Measurements from ENCODE around the gene DIDO1. TPM values are rescaled to one million over a fixed set of nuclear protein-coding genes. Genes with fewer than 3 reads are reported as not detected.

Gene DIDO1
- polyA plus RNA-seq, 1 of the 3 experiments (the other 2 are of a cell fraction) = 14.7 TPM

DNA sequence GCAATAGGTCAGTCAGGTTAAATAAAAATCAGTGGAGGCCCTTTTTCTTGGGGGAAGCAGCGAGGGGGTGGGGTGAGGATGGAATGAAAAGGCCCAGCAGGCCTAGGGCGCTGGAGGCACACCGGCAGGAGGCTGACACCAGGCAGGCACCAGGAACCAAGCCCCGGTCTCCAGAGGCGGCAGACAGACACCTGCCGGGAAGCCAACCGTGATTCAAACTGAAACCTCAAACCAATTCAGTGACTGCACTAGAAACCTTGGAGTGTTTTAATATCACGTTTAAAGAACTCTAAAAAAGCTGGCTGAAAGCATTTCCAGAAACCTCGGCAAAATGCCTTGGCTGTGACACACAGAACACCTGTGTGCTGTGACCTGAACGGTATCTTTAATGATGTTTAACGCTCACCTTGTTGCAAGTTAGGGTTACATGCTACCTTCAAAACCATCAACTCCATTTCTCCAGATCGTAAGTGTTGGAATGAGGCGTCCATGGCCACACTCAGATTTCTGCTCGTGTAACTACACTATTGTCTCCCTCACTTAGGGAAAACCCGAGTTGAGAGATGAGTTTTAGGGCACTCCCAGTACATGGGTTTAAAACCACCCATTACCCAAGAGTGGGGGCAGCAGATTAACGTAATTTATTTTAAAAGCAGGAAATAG is 27.2 kb downstream of the DIDO1 start:
- Histone ChIP-seq H3K27me3 (ENCODE audit: insufficient read depth) (no peaks in the 10 kb centered on the region), H3F3A (replicated peaks; ENCODE audit: insufficient read depth) (peaks cover 23% of the 10 kb centered on the region), H3K27ac (ENCODE audit: low read depth in 2 of 2, low read length in 1 of 2) (no peak overlapping the region; a peak in 1 of 4 replicates), H3K4me1 (ENCODE audit: control insufficient read depth in 1 of 2, insufficient read depth in 2 of 2, low read depth in 1 of 2, low read length in 1 of 2) (peaks cover 4 to 15% of the 10 kb centered on the region in 2 experiments; a peak in 2 of 4 replicates), H3K9me3 (no peaks in the 10 kb centered on the region), H3K36me3 (replicated peaks in 1 of 2; ENCODE audit: control insufficient read depth in 1 of 2, insufficient read depth in 2 of 2, low read length in 1 of 2) (peaks cover 24 to 71% of the 10 kb centered on the region in 2 experiments), H3K9me2 (no peaks in the 10 kb centered on the region), H3K4me2 (no peak overlapping the region), H3K79me2 (ENCODE audit: insufficient read depth) (peaks cover 17% of the 10 kb centered on the region; the same call in 1 of the 2 replicates), H3K9ac (no peak overlapping the region), H4K20me1 (ENCODE audit: insufficient read depth) (peaks cover 11% of the 10 kb centered on the region; the same call in 1 of the 2 replicates), H2AFZ (ENCODE audit: low read depth) (no peak overlapping the region), H3K4me3 (ENCODE audit: low read depth in 2 of 2, low read length in 1 of 2) (no peak overlapping the region)
- DNase-seq = no peak
- TF ChIP-seq POLR2AphosphoS5 (IDR thresholded peaks at IDR 0.05; ENCODE audit: low read depth, low read length) (0 out of 2 replicates have a peak, but pooled peaks have one; percentile 18), FOSL2 (IDR thresholded peaks at IDR 0.05; ENCODE audit: borderline replicate concordance, low read depth) (no peak), MXI1 (IDR thresholded peaks at IDR 0.05; ENCODE audit: low read depth, low read length) (no peak), EP300 (IDR thresholded peaks at IDR 0.05; ENCODE audit: borderline replicate concordance in 1 of 2, low read depth in 1 of 2, low read length in 1 of 2) (no peak), CHD2 (IDR thresholded peaks at IDR 0.05; ENCODE audit: low read length, partially characterized antibody) (no peak)
- 94% methylated on average over 16 of the region's 16 CpGs for WGBS (ENCODE audit: low lambda C conversion rate)
- CTCF ChIA-PET = interaction anchor here (0.7 to 9.8 kb wide), 22 partner anchors 11 to 844 kb away, joined by 3 to 181 read pairs (median 6); partner anchors contain the start of genes DIDO1 and GID8
- POLR2A ChIA-PET = no interaction called here

DNA sequence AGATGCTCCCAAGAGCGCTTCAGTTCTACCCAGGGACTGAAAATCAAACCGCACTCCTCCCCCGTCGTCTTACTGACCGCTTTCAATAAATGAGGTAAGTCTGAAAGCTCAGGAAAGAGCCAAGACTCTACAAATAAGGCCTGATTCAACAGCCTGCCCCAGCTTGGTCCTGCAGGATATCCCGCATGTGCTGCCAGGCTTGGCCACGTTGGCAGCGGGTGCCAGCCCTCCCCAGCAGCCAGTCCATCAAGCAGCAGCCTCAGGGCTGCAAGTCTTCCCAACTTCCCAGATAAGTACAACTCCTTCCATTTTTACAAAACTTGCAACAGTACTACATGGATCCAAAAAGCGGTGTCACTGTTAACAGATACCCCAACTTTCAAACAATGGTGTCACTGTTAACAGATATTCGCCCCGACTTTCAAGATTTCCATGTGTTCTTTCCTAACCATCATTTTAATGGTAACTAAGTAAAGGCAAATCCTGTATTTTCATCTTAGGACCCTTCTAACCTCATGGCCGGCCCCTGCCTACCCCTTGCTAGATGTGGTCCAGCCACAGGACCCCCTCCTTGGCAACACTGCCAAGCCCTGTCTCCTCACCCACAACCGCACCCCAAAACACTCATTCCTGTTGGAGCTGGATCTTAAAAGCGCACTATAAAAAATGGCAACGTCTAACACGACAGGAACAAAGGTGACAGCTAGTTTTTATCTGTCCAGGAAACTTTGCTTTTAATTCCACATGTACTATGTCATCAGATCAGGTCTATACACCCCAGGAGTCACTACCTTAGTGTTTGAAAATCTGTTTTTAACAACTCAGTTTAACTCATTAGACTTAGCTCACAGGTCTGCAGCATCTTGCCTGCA is 28.0 kb downstream of the DIDO1 start:
- CTCF ChIA-PET = interaction anchor here (0.7 to 9.8 kb wide), 11 partner anchors 10 to 843 kb away, joined by 3 to 181 read pairs (median 6); no protein-coding TSS in a partner anchor
- Histone ChIP-seq H3K36me3 (replicated peaks in 1 of 2; ENCODE audit: control insufficient read depth in 1 of 2, insufficient read depth in 2 of 2, low read length in 1 of 2) (peaks cover 28 to 71% of the 10 kb centered on the region in 2 experiments), H3K27ac (ENCODE audit: low read depth in 2 of 2, low read length in 1 of 2) (no peak overlapping the region; a peak in 1 of 4 replicates), H2AFZ (ENCODE audit: low read depth) (no peak overlapping the region), H3K9me3 (no peaks in the 10 kb centered on the region), H3K4me2 (no peak overlapping the region), H4K20me1 (ENCODE audit: insufficient read depth) (peaks cover 6% of the 10 kb centered on the region; the same call in 1 of the 2 replicates), H3K9ac (no peak overlapping the region), H3F3A (replicated peaks; ENCODE audit: insufficient read depth) (peaks cover 25% of the 10 kb centered on the region), H3K4me3 (ENCODE audit: low read depth in 2 of 2, low read length in 1 of 2) (no peak overlapping the region), H3K9me2 (no peaks in the 10 kb centered on the region), H3K27me3 (ENCODE audit: insufficient read depth) (no peaks in the 10 kb centered on the region), H3K79me2 (ENCODE audit: insufficient read depth) (peaks cover 13% of the 10 kb centered on the region; the same call in 1 of the 2 replicates), H3K4me1 (ENCODE audit: control insufficient read depth in 1 of 2, insufficient read depth in 2 of 2, low read depth in 1 of 2, low read length in 1 of 2) (peaks cover 4 to 15% of the 10 kb centered on the region in 2 experiments; a peak in 2 of 4 replicates)
- 99% methylated on average over 15 of the region's 16 CpGs for WGBS (ENCODE audit: low lambda C conversion rate)
- TF ChIP-seq EZH2phosphoT487 (IDR thresholded peaks at IDR 0.05; ENCODE audit: borderline replicate concordance, low read depth) = no peak
- TF ChIP-seq NRF1 (IDR thresholded peaks at IDR 0.05; ENCODE audit: low read depth, low read length) = no peak
- no peak for TF ChIP-seq ELF1 (IDR thresholded peaks at IDR 0.05)
- no peak for TF ChIP-seq RAD21 (IDR thresholded peaks at IDR 0.05; ENCODE audit: low read length)
- TF ChIP-seq POLR2AphosphoS5 (IDR thresholded peaks at IDR 0.05; ENCODE audit: low read depth, low read length) = no peak
- no peak for TF ChIP-seq TAF1 (IDR thresholded peaks at IDR 0.05; ENCODE audit: borderline replicate concordance, low read depth, low read length)
- TF ChIP-seq, protein P1, sequence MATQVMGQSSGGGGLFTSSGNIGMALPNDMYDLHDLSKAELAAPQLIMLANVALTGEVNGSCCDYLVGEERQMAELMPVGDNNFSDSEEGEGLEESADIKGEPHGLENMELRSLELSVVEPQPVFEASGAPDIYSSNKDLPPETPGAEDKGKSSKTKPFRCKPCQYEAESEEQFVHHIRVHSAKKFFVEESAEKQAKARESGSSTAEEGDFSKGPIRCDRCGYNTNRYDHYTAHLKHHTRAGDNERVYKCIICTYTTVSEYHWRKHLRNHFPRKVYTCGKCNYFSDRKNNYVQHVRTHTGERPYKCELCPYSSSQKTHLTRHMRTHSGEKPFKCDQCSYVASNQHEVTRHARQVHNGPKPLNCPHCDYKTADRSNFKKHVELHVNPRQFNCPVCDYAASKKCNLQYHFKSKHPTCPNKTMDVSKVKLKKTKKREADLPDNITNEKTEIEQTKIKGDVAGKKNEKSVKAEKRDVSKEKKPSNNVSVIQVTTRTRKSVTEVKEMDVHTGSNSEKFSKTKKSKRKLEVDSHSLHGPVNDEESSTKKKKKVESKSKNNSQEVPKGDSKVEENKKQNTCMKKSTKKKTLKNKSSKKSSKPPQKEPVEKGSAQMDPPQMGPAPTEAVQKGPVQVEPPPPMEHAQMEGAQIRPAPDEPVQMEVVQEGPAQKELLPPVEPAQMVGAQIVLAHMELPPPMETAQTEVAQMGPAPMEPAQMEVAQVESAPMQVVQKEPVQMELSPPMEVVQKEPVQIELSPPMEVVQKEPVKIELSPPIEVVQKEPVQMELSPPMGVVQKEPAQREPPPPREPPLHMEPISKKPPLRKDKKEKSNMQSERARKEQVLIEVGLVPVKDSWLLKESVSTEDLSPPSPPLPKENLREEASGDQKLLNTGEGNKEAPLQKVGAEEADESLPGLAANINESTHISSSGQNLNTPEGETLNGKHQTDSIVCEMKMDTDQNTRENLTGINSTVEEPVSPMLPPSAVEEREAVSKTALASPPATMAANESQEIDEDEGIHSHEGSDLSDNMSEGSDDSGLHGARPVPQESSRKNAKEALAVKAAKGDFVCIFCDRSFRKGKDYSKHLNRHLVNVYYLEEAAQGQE (IDR thresholded peaks at IDR 0.05; ENCODE audit: low read depth, low read length) = no peak
- TF ChIP-seq, protein P2, sequence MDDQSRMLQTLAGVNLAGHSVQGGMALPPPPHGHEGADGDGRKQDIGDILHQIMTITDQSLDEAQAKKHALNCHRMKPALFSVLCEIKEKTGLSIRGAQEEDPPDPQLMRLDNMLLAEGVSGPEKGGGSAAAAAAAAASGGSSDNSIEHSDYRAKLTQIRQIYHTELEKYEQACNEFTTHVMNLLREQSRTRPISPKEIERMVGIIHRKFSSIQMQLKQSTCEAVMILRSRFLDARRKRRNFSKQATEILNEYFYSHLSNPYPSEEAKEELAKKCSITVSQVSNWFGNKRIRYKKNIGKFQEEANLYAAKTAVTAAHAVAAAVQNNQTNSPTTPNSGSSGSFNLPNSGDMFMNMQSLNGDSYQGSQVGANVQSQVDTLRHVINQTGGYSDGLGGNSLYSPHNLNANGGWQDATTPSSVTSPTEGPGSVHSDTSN (IDR thresholded peaks at IDR 0.05) = no peak
- TF ChIP-seq, protein P3, sequence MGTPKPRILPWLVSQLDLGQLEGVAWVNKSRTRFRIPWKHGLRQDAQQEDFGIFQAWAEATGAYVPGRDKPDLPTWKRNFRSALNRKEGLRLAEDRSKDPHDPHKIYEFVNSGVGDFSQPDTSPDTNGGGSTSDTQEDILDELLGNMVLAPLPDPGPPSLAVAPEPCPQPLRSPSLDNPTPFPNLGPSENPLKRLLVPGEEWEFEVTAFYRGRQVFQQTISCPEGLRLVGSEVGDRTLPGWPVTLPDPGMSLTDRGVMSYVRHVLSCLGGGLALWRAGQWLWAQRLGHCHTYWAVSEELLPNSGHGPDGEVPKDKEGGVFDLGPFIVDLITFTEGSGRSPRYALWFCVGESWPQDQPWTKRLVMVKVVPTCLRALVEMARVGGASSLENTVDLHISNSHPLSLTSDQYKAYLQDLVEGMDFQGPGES (IDR thresholded peaks at IDR 0.05; ENCODE audit: low read depth, low read length) = no peak
- TF ChIP-seq GABPA (IDR thresholded peaks at IDR 0.05; ENCODE audit: low read depth) = no peak
- DNase-seq = no peak
- POLR2A ChIA-PET = interaction anchor here (1.7 kb wide), 1 partner anchor 23 kb away, joined by 3 read pairs; no protein-coding TSS in a partner anchor
